ENCODE data around the gene PREX1.

DNA sequence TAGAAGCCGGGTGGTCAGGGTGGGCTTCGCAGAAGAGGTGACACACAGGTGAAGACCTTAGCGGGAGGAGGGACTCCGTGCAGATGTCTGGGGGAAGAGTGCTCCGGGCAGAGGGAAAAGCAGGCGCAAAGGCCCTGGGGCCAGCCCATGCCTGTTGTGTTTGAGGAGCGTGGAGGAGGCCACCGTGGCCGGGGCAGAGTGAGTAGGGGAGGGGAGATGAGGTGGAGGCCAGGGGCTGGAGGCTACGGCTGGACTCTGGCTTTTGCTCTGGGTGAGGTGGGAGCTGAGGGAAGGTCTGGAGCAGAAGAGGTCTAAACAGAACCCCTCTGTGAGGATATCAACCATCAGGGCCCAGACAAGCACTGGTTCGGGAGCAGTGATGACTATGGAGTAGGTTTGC lies 244.0 kb downstream of the PREX1 start:
- no peak for TF ChIP-seq EZH2 (IDR thresholded peaks at IDR 0.05; ENCODE audit: low read depth, unreplicated experiment)
- no peak for TF ChIP-seq CTCF (conservative IDR thresholded peaks at IDR 0.05; ENCODE audit: low read depth in 2 of 2)
- TF ChIP-seq NANOG (IDR thresholded peaks at IDR 0.05; ENCODE audit: borderline replicate concordance), result no peak
- no peak for TF ChIP-seq REST (IDR thresholded peaks at IDR 0.05; ENCODE audit: unreplicated experiment)
- no peak for TF ChIP-seq CREB1 (CRISPR knock-in tag; IDR thresholded peaks at IDR 0.05; ENCODE audit: low read depth)
- TF ChIP-seq STAT1 (IDR thresholded peaks at IDR 0.05; ENCODE audit: unreplicated experiment), result no peak
- no peak for TF ChIP-seq POLR2AphosphoS5 (IDR thresholded peaks at IDR 0.05; ENCODE audit: low read depth)
- TF ChIP-seq EZH2phosphoT487 (IDR thresholded peaks at IDR 0.05; ENCODE audit: unreplicated experiment), result no peak
- TF ChIP-seq ZNF114 (CRISPR knock-in tag; IDR thresholded peaks at IDR 0.05), result no peak
- TF ChIP-seq JUNB (IDR thresholded peaks at IDR 0.05; ENCODE audit: unreplicated experiment), result no peak
- no peak for TF ChIP-seq ZNF462 (CRISPR knock-in tag; IDR thresholded peaks at IDR 0.05)
- TF ChIP-seq ZNF331 (CRISPR knock-in tag; IDR thresholded peaks at IDR 0.05; ENCODE audit: low read depth), result no peak
